H9 (cell line): Measurements from ENCODE around the gene LRP1. TPM values are rescaled to one million over a fixed set of nuclear protein-coding genes. Genes with fewer than 3 reads are reported as not detected.

Experiments used
- DNase-seq: peaks from one replicate; pipeline ENCODE4 v3.0.0-alpha.2; 2017
- H2AFZ ChIP-seq: one replicate; pipeline ENCODE4 v1.6.1; 2013; ENCODE audit warnings: mild to moderate bottlenecking, low read length, control low read depth, moderate library complexity
- H2AK5ac ChIP-seq: 2 replicates; pipeline ENCODE4 v1.6.1; 2013; ENCODE audit warnings: low read length, control low read depth, mixed read lengths; ENCODE audit not compliant: insufficient read length
- H2BK120ac ChIP-seq: one replicate; pipeline ENCODE4 v1.6.1; 2013; ENCODE audit warnings: low read depth, mild to moderate bottlenecking, low read length, control low read depth, inconsistent platforms; ENCODE audit not compliant: poor library complexity, severe bottlenecking
- H2BK12ac ChIP-seq: 2 replicates; pipeline ENCODE4 v1.6.1; 2013; ENCODE audit warnings: low read length, control low read depth, mixed read lengths, low read depth; ENCODE audit not compliant: insufficient read length
- H2BK15ac ChIP-seq: 2 replicates; pipeline ENCODE4 v1.6.1; 2013; ENCODE audit warnings: low read depth, low read length, control low read depth
- H2BK20ac ChIP-seq: one replicate; pipeline ENCODE4 v1.6.1; 2013; ENCODE audit warnings: low read depth, mild to moderate bottlenecking, low read length, control low read depth, inconsistent platforms; ENCODE audit not compliant: poor library complexity, severe bottlenecking
- H2BK5ac ChIP-seq: 2 replicates; pipeline ENCODE4 v1.6.1; 2013; ENCODE audit warnings: low read length, control low read depth, mixed read lengths; ENCODE audit not compliant: insufficient read length
- H3K14ac ChIP-seq: 2 replicates; pipeline ENCODE4 v1.6.1; 2013; ENCODE audit warnings: low read length, control low read depth; ENCODE audit not compliant: insufficient read depth
- H3K18ac ChIP-seq: 2 replicates; pipeline ENCODE4 v1.6.1; 2013; ENCODE audit warnings: low read depth, mild to moderate bottlenecking, mixed read lengths, low read length, control low read depth; ENCODE audit not compliant: insufficient read length
- H3K23ac ChIP-seq: 2 replicates; pipeline ENCODE4 v1.6.1; 2013; ENCODE audit warnings: low read length, control low read depth, mixed read lengths, low read depth; ENCODE audit not compliant: insufficient read length
- H3K23me2 ChIP-seq: 2 replicates; pipeline ENCODE4 v1.6.1; 2013; ENCODE audit warnings: low read depth, mild to moderate bottlenecking, mixed read lengths, low read length, control low read depth; ENCODE audit not compliant: insufficient read length, poor library complexity, severe bottlenecking
- H3K27ac ChIP-seq: 2 replicates; pipeline ENCODE4 v1.5.1; 2013; ENCODE audit warnings: low read length, control low read depth, mixed read lengths, low read depth; ENCODE audit not compliant: insufficient read length
- H3K27me3 ChIP-seq: 2 replicates; pipeline ENCODE4 v1.6.1; 2013; ENCODE audit warnings: low read length, control low read depth, inconsistent platforms; ENCODE audit not compliant: insufficient read depth
- H3K4ac ChIP-seq: 2 replicates; pipeline ENCODE4 v1.6.1; 2013; ENCODE audit warnings: low read depth, mild to moderate bottlenecking, control low read depth, inconsistent platforms, low read length, moderate library complexity
- H3K4me1 ChIP-seq: 2 replicates; pipeline ENCODE4 v1.6.1; 2013; ENCODE audit warnings: low read length, control low read depth, inconsistent platforms; ENCODE audit not compliant: insufficient read depth
- H3K4me2 ChIP-seq: 2 replicates; pipeline ENCODE4 v1.6.1; 2013; ENCODE audit warnings: low read length, control low read depth, mixed read lengths; ENCODE audit not compliant: insufficient read length, insufficient read depth
- H3K56ac ChIP-seq: 2 replicates; pipeline ENCODE4 v1.6.1; 2013; ENCODE audit warnings: low read depth, mild to moderate bottlenecking, mixed read lengths, low read length, control low read depth; ENCODE audit not compliant: insufficient read length
- H3K79me1 ChIP-seq: 2 replicates; pipeline ENCODE4 v1.6.1; 2013; ENCODE audit warnings: low read depth, mild to moderate bottlenecking, moderate library complexity, low read length, control low read depth, inconsistent platforms; ENCODE audit not compliant: insufficient read depth, poor library complexity, severe bottlenecking
- H3K79me2 ChIP-seq: 2 replicates; pipeline ENCODE4 v1.6.1; 2013; ENCODE audit warnings: low read length, control low read depth, inconsistent platforms; ENCODE audit not compliant: insufficient read depth
- H3K9ac ChIP-seq: 2 replicates; pipeline ENCODE4 v1.6.1; 2013; ENCODE audit warnings: low read length, control low read depth, mixed read lengths; ENCODE audit not compliant: insufficient read length; ENCODE audit errors: extremely low read depth
- H3K9me3 ChIP-seq: one replicate; pipeline ENCODE4 v1.6.1; 2013; ENCODE audit warnings: low read depth, low read length, inconsistent platforms; ENCODE audit not compliant: control insufficient read depth
- H3T11ph ChIP-seq: one replicate; pipeline ENCODE4 v1.6.1; 2013; ENCODE audit warnings: mild to moderate bottlenecking, low read length, control low read depth, inconsistent platforms
- H4K20me1 ChIP-seq: one replicate; pipeline ENCODE4 v1.6.1; 2013; ENCODE audit not compliant: control insufficient read depth, insufficient read length, insufficient read depth
- H4K5ac ChIP-seq: 2 replicates; pipeline ENCODE4 v1.6.1; 2013; ENCODE audit warnings: low read depth, mild to moderate bottlenecking, mixed read lengths, low read length, control low read depth; ENCODE audit not compliant: insufficient read length
- H4K8ac ChIP-seq: replicated peaks from 2 replicates; pipeline ENCODE4 v1.6.1; 2013; ENCODE audit warnings: low read length, control low read depth, mixed read lengths, low read depth; ENCODE audit not compliant: insufficient read length
- H4K91ac ChIP-seq: 2 replicates; pipeline ENCODE4 v1.6.1; 2013; ENCODE audit warnings: low read depth, mild to moderate bottlenecking, moderate library complexity, mixed read lengths, low read length, control low read depth; ENCODE audit not compliant: insufficient read length
- H3K27ac Mint-ChIP-seq, 3 experiments: 2 replicates in 2 of 3; 3 replicates in 1 of 3; pipeline ENCODE4 v1.8.0; 2020 to 2021; ENCODE audit warnings: mixed read lengths in 3 of 3, mild to moderate bottlenecking in 1 of 3, moderate library complexity in 1 of 3
- H3K27me3 Mint-ChIP-seq: 2 replicates; pipeline ENCODE4 v1.8.0; 2021; ENCODE audit warnings: low read depth, mild to moderate bottlenecking, moderate library complexity, mixed read lengths
- H3K36me3 Mint-ChIP-seq, 3 experiments: 2 replicates in 2 of 3; 3 replicates in 1 of 3; pipeline ENCODE4 v1.8.0; 2020 to 2021; ENCODE audit warnings: low read depth in 3 of 3, mixed read lengths in 3 of 3; ENCODE audit not compliant: insufficient read depth in 1 of 3
- H3K4me1 Mint-ChIP-seq, 2 experiments: 2 replicates each; pipeline ENCODE4 v1.8.0; 2020; ENCODE audit warnings: mixed read lengths in 2 of 2
- H3K4me3 Mint-ChIP-seq, 2 experiments: 2 replicates in 1 of 2; 3 replicates in 1 of 2; pipeline ENCODE4 v1.8.0; 2020 to 2021; ENCODE audit warnings: mild to moderate bottlenecking in 2 of 2, mixed read lengths in 2 of 2, moderate library complexity in 1 of 2
- H3K9me3 Mint-ChIP-seq, 2 experiments: 2 replicates in 1 of 2; 3 replicates in 1 of 2; pipeline ENCODE4 v1.8.0; 2020; ENCODE audit warnings: mild to moderate bottlenecking in 2 of 2, mixed read lengths in 2 of 2, moderate library complexity in 1 of 2
- CTCF ChIP-seq: fragments of 200-600 bp; sonication (generic); conservative IDR thresholded peaks from 3 replicates; pipeline ENCODE4 v1.8.0; 2021; ENCODE audit warnings: antibody characterized with exemption, mild to moderate bottlenecking
- WGBS: extraction: QIAGEN DNeasy Blood & Tissue Kit; methylation state at CpG from one replicate; pipeline ENCODE4 v1.1.7; 2013; ENCODE audit warnings: missing lambda C conversion rate, low lambda C conversion rate, mixed read lengths; ENCODE audit not compliant: insufficient read length; ENCODE audit errors: extremely low coverage; 5-methylcytosine and 5-hydroxymethylcytosine counted together
- total RNA-seq: library from RNA; stranded (reverse); gene quantifications from 2 replicates; pipeline ENCODE4 v1.2.1, GENCODE V29; 2021

The LRP1 gene
- total RNA-seq, 1 experiment from 2014 or later: 115 TPM

GRCh38 chr12:57154804-57155434, 26.6 kb downstream of the LRP1 start:
- Histone ChIP-seq H4K20me1 (peaks cover 2% of the 10 kb centered on the region), H4K8ac (no peak overlapping the region), H3K9me3 (no peaks in the 10 kb centered on the region), H3K27me3 (no peaks in the 10 kb centered on the region), H2AK5ac (no peak overlapping the region), H3K14ac (no peak overlapping the region), H3K79me2 (no peaks in the 10 kb centered on the region), H3K79me1 (no peaks in the 10 kb centered on the region), H2AFZ (no peak overlapping the region), H3K23ac (no peak overlapping the region), H4K5ac (no peak overlapping the region), H3K4me2 (no peak overlapping the region), H3K27ac (no peak overlapping the region), H2BK5ac (no peak overlapping the region), H3K9ac (no peak overlapping the region), H2BK120ac (no peak overlapping the region), H3K56ac (no peak overlapping the region), H3K4me1 (no peaks in the 10 kb centered on the region), H4K91ac (no peak overlapping the region), H3K23me2 (no peaks in the 10 kb centered on the region), H2BK15ac (no peak overlapping the region), H3K18ac (no peak overlapping the region), H3K4ac (no peak overlapping the region), H2BK12ac (no peak overlapping the region), H2BK20ac (no peak overlapping the region), H3T11ph (no peak overlapping the region)
- Mint-ChIP-seq H3K4me3 (no peak overlapping the region), H3K27me3 (no peaks in the 10 kb centered on the region; the same call in 1 of the 2 replicates), H3K27ac (no peak overlapping the region), H3K36me3 (peaks cover 42 to 90% (median 76%) of the 10 kb centered on the region in 3 experiments; a peak in 6 of 7 replicates), H3K4me1 (peaks cover 18 to 22% of the 10 kb centered on the region in 2 experiments), H3K9me3 (no peaks in the 10 kb centered on the region)
- TF ChIP-seq CTCF: no peak
- no peak for DNase-seq
- no CpG with 5 or more reads among the region's 5 CpGs for WGBS
